Adrenal gland (tissue), 5 donors: ENCODE results near the gene DOCK1.

Source experiments
- CTCF ChIP-seq, 6 experiments: fragments of 450-650 bp in 4 of 6; fragments of 200-600 bp in 2 of 6; sonication (generic) in 1 of 6; IDR thresholded peaks; 1 replicate in 5 of 6; 2 replicates in 1 of 6; pipeline versions ENCODE4 v1.5.1 to v1.8.0; 2016 to 2021; ENCODE audit warnings: antibody characterized with exemption in 6 of 6, mild to moderate bottlenecking in 2 of 6, moderate library complexity in 1 of 6
- POLR2A ChIP-seq, 2 donors: fragments of 450-650 bp; IDR thresholded peaks; one replicate each; pipeline ENCODE4 v1.6.1; 2017; ENCODE audit warnings: antibody characterized with exemption in 2 of 2, mild to moderate bottlenecking in 2 of 2, moderate library complexity in 1 of 2
- donor health status: DM: no; HTN: no; CAD: no.

GRCh38 chr10:127310923-127311322 is 405.7 kb downstream of the DOCK1 start:
- no peak for TF ChIP-seq POLR2A (IDR thresholded peaks at IDR 0.05)
- TF ChIP-seq CTCF (IDR thresholded peaks at IDR 0.05): no peak
